Measurements from ENCODE around the gene ZCWPW1. TPM values are rescaled to one million over a fixed set of nuclear protein-coding genes. Genes with fewer than 3 reads are reported as not detected.
"Not testable (repeated sequence)": the region's sequence is repeated elsewhere in the genome, so short reads cannot be mapped to it uniquely, and the experiment has no call there.

The ZCWPW1 gene
- polyA plus RNA-seq, 1 experiment: 2.2 TPM

GRCh38 chr7:100384628-100385294 is 43.7 kb downstream of the ZCWPW1 start:
- Histone ChIP-seq H3K4me3 (ENCODE audit: low read depth, low read length) (no peak overlapping the region), H3K36me3 (ENCODE audit: control insufficient read depth, insufficient read depth, low read length) (no peaks in the 10 kb centered on the region), H3K27me3 (ENCODE audit: control insufficient read depth, insufficient read depth, low read length) (peaks cover 9% of the 10 kb centered on the region)
- DNase-seq (ENCODE audit: low read depth): no peak
- CTCF ChIA-PET: interaction anchor here (1.7 kb wide), 1 partner anchor 23 kb away, joined by 9 read pairs; no protein-coding TSS in a partner anchor
- no peak for TF ChIP-seq CTCF (IDR thresholded peaks at IDR 0.05; ENCODE audit: insufficient read depth, low read depth, low read length)
- POLR2A ChIA-PET: no interaction called here

- DNase-seq (ENCODE audit: low read depth); H3K27me3 ChIP-seq (ENCODE audit: control insufficient read depth, insufficient read depth, low read length); POLR2A ChIA-PET; H3K4me3 ChIP-seq (ENCODE audit: low read depth, low read length); H3K36me3 ChIP-seq (ENCODE audit: control insufficient read depth, insufficient read depth, low read length): not testable (repeated sequence)
- CTCF ChIA-PET: interaction anchor here (1.0 to 2.7 kb wide), 3 partner anchors 17 to 37 kb away, joined by 3 to 13 read pairs (median 4); no protein-coding TSS in a partner anchor
These were observed 46.2 kb downstream of the ZCWPW1 start for GRCh38 chr7:100382234-100382853.

- H3K36me3 ChIP-seq (ENCODE audit: control insufficient read depth, insufficient read depth, low read length); DNase-seq (ENCODE audit: low read depth); POLR2A ChIA-PET; H3K4me3 ChIP-seq (ENCODE audit: low read depth, low read length); H3K27me3 ChIP-seq (ENCODE audit: control insufficient read depth, insufficient read depth, low read length): not testable (repeated sequence)
- CTCF ChIA-PET: interaction anchor here (1.0 to 2.7 kb wide), 3 partner anchors 18 to 36 kb away, joined by 3 to 13 read pairs (median 4); no protein-coding TSS in a partner anchor
These were observed 46.8 kb downstream of the ZCWPW1 start for GRCh38 chr7:100381531-100382233.

- POLR2A ChIA-PET: no interaction called here
- CTCF ChIA-PET: interaction anchor here (0.6 kb wide), 1 partner anchor 72 kb away, joined by 3 read pairs; no protein-coding TSS in a partner anchor
- no peak for TF ChIP-seq CTCF (IDR thresholded peaks at IDR 0.05; ENCODE audit: insufficient read depth, low read depth, low read length)
These were observed 48.3 kb downstream of the ZCWPW1 start for GRCh38 chr7:100380196-100380595.

GRCh38 chr7:100378114-100378755 is 50.3 kb downstream of the ZCWPW1 start:
- H3K36me3 ChIP-seq (ENCODE audit: control insufficient read depth, insufficient read depth, low read length): no peaks in the 10 kb centered on the region
- H3K4me3 ChIP-seq (ENCODE audit: low read depth, low read length): no peak overlapping the region
- peaks cover under 1% of the 10 kb centered on the region; the same call in 1 of the 2 replicates for H3K27me3 ChIP-seq (ENCODE audit: control insufficient read depth, insufficient read depth, low read length)
- CTCF ChIA-PET: no interaction called here
- no peak for DNase-seq (ENCODE audit: low read depth)
- no peak for TF ChIP-seq CTCF (IDR thresholded peaks at IDR 0.05; ENCODE audit: insufficient read depth, low read depth, low read length)
- POLR2A ChIA-PET: no interaction called here

More at GRCh38 chr7:100380196-100380595, 48.3 kb downstream of the ZCWPW1 start:
- Histone ChIP-seq H3K4me3 (ENCODE audit: low read depth, low read length) (no peak overlapping the region), H3K27me3 (ENCODE audit: control insufficient read depth, insufficient read depth, low read length) (peaks cover 3% of the 10 kb centered on the region; the same call in 1 of the 2 replicates), H3K36me3 (ENCODE audit: control insufficient read depth, insufficient read depth, low read length) (no peaks in the 10 kb centered on the region)
- no peak for DNase-seq (ENCODE audit: low read depth)

- DNase-seq (ENCODE audit: low read depth): no peak
- ChIA-PET POLR2A (no interaction called here), CTCF (no interaction called here)
- H3K36me3 ChIP-seq (ENCODE audit: control insufficient read depth, insufficient read depth, low read length): no peaks in the 10 kb centered on the region
- no peak overlapping the region for H3K4me3 ChIP-seq (ENCODE audit: low read depth, low read length)
- TF ChIP-seq CTCF (IDR thresholded peaks at IDR 0.05; ENCODE audit: insufficient read depth, low read depth, low read length): no peak
- H3K27me3 ChIP-seq (ENCODE audit: control insufficient read depth, insufficient read depth, low read length): no peaks in the 10 kb centered on the region
These were observed 52.4 kb downstream of the ZCWPW1 start for GRCh38 chr7:100376066-100376465.

Data from BJ (cell line).